Naive thymus-derived CD4-positive, alpha-beta T cell (primary cell): ENCODE data around the gene CPAMD8. TPM values are rescaled to one million over a fixed set of nuclear protein-coding genes. Genes with fewer than 3 reads are reported as not detected.
A peak's percentile ranks its signal among the peaks of the same experiment; 100 is the strongest.
"Not testable (repeated sequence)": the region's sequence is repeated elsewhere in the genome, so short reads cannot be mapped to it uniquely, and the experiment has no call there.

Experiments used
- ATAC-seq: fragments of 150-1000 bp; cut with Tn5 transposase; 2 replicates; pipeline ENCODE4 v1.10.0; 2021; ENCODE audit warnings: mild to moderate bottlenecking, moderate library complexity
- CTCF ChIA-PET: fragments of 350-600 bp; sonication (Branson Sonifier 250); formaldehyde crosslinking; loops from one replicate; lab custom pipeline; 2021; ENCODE audit warnings: antibody characterized with exemption; lab: Charles Lee
- POLR2A ChIA-PET: fragments of 350-600 bp; sonication (Branson Sonifier 250); formaldehyde crosslinking; loops from one replicate; lab custom pipeline; 2021; ENCODE audit warnings: antibody characterized with exemption, inconsistent platforms; lab: Charles Lee
- DNase-seq, 9 donors: peaks; one replicate each; pipeline versions ENCODE4 v3.0.0 to v3.0.0-alpha.2; 2020 to 2022; ENCODE audit warnings: mixed read lengths in 1 of 9
- H3K27ac ChIP-seq: one replicate; pipeline ENCODE4 v1.7.0; 2013; ENCODE audit warnings: mild to moderate bottlenecking, low read depth, low read length, moderate library complexity
- H3K27me3 ChIP-seq, 2 donors: one replicate each; pipeline ENCODE4 v1.7.0; 2013; ENCODE audit warnings: low read length in 2 of 2, mild to moderate bottlenecking in 2 of 2, moderate library complexity in 2 of 2; ENCODE audit not compliant: control insufficient read depth in 2 of 2, insufficient read depth in 2 of 2
- H3K36me3 ChIP-seq, 3 experiments: 1 replicate in 2 of 3; 2 replicates in 1 of 3; pipeline ENCODE4 v1.7.0; 2013; ENCODE audit warnings: low read length in 3 of 3, mild to moderate bottlenecking in 3 of 3, moderate library complexity in 1 of 3; ENCODE audit not compliant: insufficient read depth in 3 of 3, control insufficient read depth in 2 of 3
- H3K4me1 ChIP-seq, 2 donors: one replicate each; pipeline ENCODE4 v1.7.0; 2013; ENCODE audit warnings: low read length in 2 of 2, mild to moderate bottlenecking in 2 of 2, moderate library complexity in 1 of 2; ENCODE audit not compliant: control insufficient read depth in 2 of 2, insufficient read depth in 2 of 2
- H3K4me3 ChIP-seq: 2 replicates; pipeline ENCODE4 v1.7.0; 2013; ENCODE audit warnings: mild to moderate bottlenecking, low read length
- H3K9me3 ChIP-seq, 3 experiments: 1 replicate in 2 of 3; 2 replicates in 1 of 3; pipeline ENCODE4 v1.7.0; 2013; ENCODE audit warnings: low read length in 3 of 3; ENCODE audit not compliant: control insufficient read depth in 2 of 3
- H3K27ac Mint-ChIP-seq, 9 donors: one replicate each; pipeline ENCODE4 v1.8.0; 2020 to 2022; ENCODE audit warnings: mixed read lengths in 9 of 9, mild to moderate bottlenecking in 8 of 9, moderate library complexity in 5 of 9, inconsistent platforms in 2 of 9
- H3K27me3 Mint-ChIP-seq, 5 donors: one replicate each; pipeline ENCODE4 v1.8.0; 2021 to 2022; ENCODE audit warnings: mixed read lengths in 5 of 5, mild to moderate bottlenecking in 1 of 5
- H3K36me3 Mint-ChIP-seq, 5 donors: one replicate each; pipeline ENCODE4 v1.8.0; 2020 to 2022; ENCODE audit warnings: mixed read lengths in 5 of 5, mild to moderate bottlenecking in 3 of 5, inconsistent platforms in 1 of 5
- H3K4me1 Mint-ChIP-seq, 7 donors: one replicate each; pipeline ENCODE4 v1.8.0; 2020 to 2022; ENCODE audit warnings: mixed read lengths in 7 of 7, mild to moderate bottlenecking in 3 of 7, inconsistent platforms in 1 of 7
- H3K4me3 Mint-ChIP-seq, 10 donors: one replicate each; pipeline ENCODE4 v1.8.0; 2020 to 2022; ENCODE audit warnings: mild to moderate bottlenecking in 10 of 10, mixed read lengths in 10 of 10, moderate library complexity in 6 of 10, inconsistent platforms in 2 of 10
- H3K9me3 Mint-ChIP-seq, 11 donors: one replicate each; pipeline ENCODE4 v1.8.0; 2020 to 2022; ENCODE audit warnings: mixed read lengths in 11 of 11, mild to moderate bottlenecking in 4 of 11, inconsistent platforms in 1 of 11, moderate library complexity in 1 of 11
- intact Hi-C, 2 donors: fragments of 100-400 bp; cut with micrococcal nuclease; formaldehyde crosslinking; loops; one replicate each; pipeline ENCODE4 v1.15.1; 2023
- polyA plus RNA-seq, 2 donors: library from polyadenylated mRNA; unstranded; fragments of 300-500 nt; fragmentation: Illumina TruSeq; gene quantifications; one replicate each; pipeline ENCODE4 v1.2.3, GENCODE V29; 2021
- total RNA-seq, 6 experiments: library from RNA in 5 of 6; stranded (reverse) in 5 of 6; gene quantifications; 1 replicate in 5 of 6; 2 replicates in 1 of 6; pipeline ENCODE4 v1.2.3 and lab custom pipeline; 2021 to 2026

Gene CPAMD8
- total and polyA plus RNA-seq, 7 experiments from 2014 or later, result 0.18 to 6.6 (median 2.4) TPM

DNA sequence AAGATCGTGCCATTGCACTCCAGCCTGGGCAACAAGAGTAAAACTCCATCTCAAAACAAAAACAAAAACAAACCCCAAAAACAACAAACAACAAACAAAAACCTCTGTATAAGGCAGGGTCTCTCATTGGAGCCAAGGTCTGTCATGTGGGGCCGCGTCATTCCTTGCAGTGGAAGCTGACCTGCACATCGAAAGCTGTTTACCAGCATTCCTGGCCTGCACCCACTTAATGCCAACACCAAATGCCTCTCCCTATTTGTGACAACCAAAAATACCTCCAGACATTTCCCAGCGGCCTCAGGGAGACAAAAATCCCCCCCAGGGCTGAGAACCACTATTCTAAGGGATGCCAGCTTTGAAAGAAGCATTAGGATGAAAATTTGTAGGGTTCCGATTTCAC lies 1.2 kb downstream of the CPAMD8 start:
- Mint-ChIP-seq H3K4me1 (peaks cover 3 to 14% (median 8%) of the 10 kb centered on the region in 7 donors), H3K36me3 (peaks cover 0 to 24% (median 20%) of the 10 kb centered on the region in 5 donors), H3K27ac (no peak overlapping the region), H3K4me3 (peak overlapping the region in 3 of 10 donors; percentile 80 to 85 (median 83)), H3K9me3 (peaks cover 0 to 32% (median 22%) of the 10 kb centered on the region in 11 donors), H3K27me3 (peaks cover 36 to 62% (median 45%) of the 10 kb centered on the region in 5 donors)
- ChIA-PET POLR2A (interaction anchor here (0.6 kb wide), 1 partner anchor 16 kb away, joined by 3 read pairs; no protein-coding TSS in a partner anchor), CTCF (no interaction called here)
- ATAC-seq, result no peak
- intact Hi-C loops, result no loop called here
- Histone ChIP-seq H3K27me3 (peaks cover 0 to 11% of the 10 kb centered on the region in 2 donors), H3K36me3 (no peaks in the 10 kb centered on the region), H3K9me3 (peaks cover 0 to 24% (median 0%) of the 10 kb centered on the region in 3 experiments), H3K27ac (no peak overlapping the region), H3K4me3 (no peak overlapping the region), H3K4me1 (peaks cover 0 to 7% of the 10 kb centered on the region in 2 donors)
- no peak for DNase-seq

DNA sequence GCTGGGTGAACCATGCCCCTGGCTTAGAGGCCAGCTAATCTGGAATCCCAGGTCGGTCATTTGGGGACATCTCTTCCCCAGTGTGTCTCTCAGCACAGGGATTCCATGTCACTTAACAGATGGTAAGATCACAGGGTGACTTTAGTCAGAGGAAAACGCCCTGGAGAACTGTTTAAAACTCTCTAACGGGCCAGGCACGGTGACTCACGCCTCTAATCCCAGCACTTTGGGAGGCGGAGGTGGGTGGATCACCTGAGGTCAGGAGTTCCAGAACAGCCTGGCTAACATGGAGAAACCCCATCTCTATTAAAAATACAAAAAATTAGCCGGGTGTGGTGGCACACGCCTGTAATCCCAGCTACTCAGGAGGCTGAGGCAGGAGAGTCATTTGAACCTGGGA lies 1.7 kb downstream of the CPAMD8 start:
- H3K27me3 ChIP-seq, result peaks cover 0 to 11% of the 10 kb centered on the region in 2 donors
- intact Hi-C loops, ATAC-seq, DNase-seq, H3K27ac ChIP-seq, POLR2A ChIA-PET, H3K36me3 ChIP-seq, CTCF ChIA-PET, H3K27ac Mint-ChIP-seq, H3K4me1 ChIP-seq, H3K4me3 ChIP-seq: not testable (repeated sequence)
- peaks cover 36 to 62% (median 45%) of the 10 kb centered on the region in 5 donors for H3K27me3 Mint-ChIP-seq
- peaks cover 0 to 32% (median 22%) of the 10 kb centered on the region in 11 donors for H3K9me3 Mint-ChIP-seq
- H3K4me3 Mint-ChIP-seq, result peak overlapping the region in 2 of 10 donors; percentile 17 to 30
- H3K36me3 Mint-ChIP-seq, result peaks cover 0 to 24% (median 20%) of the 10 kb centered on the region in 5 donors
- peaks cover 3 to 14% (median 8%) of the 10 kb centered on the region in 7 donors for H3K4me1 Mint-ChIP-seq
- peaks cover 0 to 24% (median 0%) of the 10 kb centered on the region in 3 experiments for H3K9me3 ChIP-seq

GRCh38 chr19:17023805-17024204 lies 2.8 kb downstream of the CPAMD8 start:
- ATAC-seq (no peak), DNase-seq (no peak)
- Histone ChIP-seq H3K27me3 (peaks cover 0 to 11% of the 10 kb centered on the region in 2 donors), H3K4me3 (no peak overlapping the region), H3K36me3 (no peaks in the 10 kb centered on the region), H3K4me1 (peaks cover 0 to 7% of the 10 kb centered on the region in 2 donors), H3K27ac (no peak overlapping the region), H3K9me3 (peaks cover 0 to 24% (median 0%) of the 10 kb centered on the region in 3 experiments)
- Mint-ChIP-seq H3K27me3 (peaks cover 34 to 54% (median 39%) of the 10 kb centered on the region in 5 donors), H3K4me1 (peaks cover 3 to 14% (median 8%) of the 10 kb centered on the region in 7 donors), H3K4me3 (peak overlapping the region in 1 of 10 donors; percentile 18), H3K9me3 (peaks cover 0 to 32% (median 22%) of the 10 kb centered on the region in 11 donors), H3K27ac (no peak overlapping the region), H3K36me3 (peaks cover 0 to 24% (median 20%) of the 10 kb centered on the region in 5 donors)
- POLR2A ChIA-PET, result no interaction called here
- CTCF ChIA-PET, result no interaction called here
- intact Hi-C loops, result no loop called here

- intact Hi-C loops, result no loop called here
- H3K4me3 ChIP-seq, result no peak overlapping the region
- Mint-ChIP-seq H3K27me3 (peaks cover 26 to 43% (median 30%) of the 10 kb centered on the region in 5 donors), H3K27ac (no peak overlapping the region), H3K36me3 (peaks cover 0 to 24% (median 20%) of the 10 kb centered on the region in 5 donors), H3K4me3 (no peak overlapping the region), H3K9me3 (peaks cover 0 to 32% (median 22%) of the 10 kb centered on the region in 11 donors), H3K4me1 (peaks cover 3 to 10% (median 7%) of the 10 kb centered on the region in 7 donors)
- H3K36me3 ChIP-seq, result no peaks in the 10 kb centered on the region
- DNase-seq (no peak), ATAC-seq (no peak)
- peaks cover 0 to 8% of the 10 kb centered on the region in 2 donors for H3K27me3 ChIP-seq
- POLR2A ChIA-PET, result no interaction called here
- no peak overlapping the region for H3K27ac ChIP-seq
- H3K9me3 ChIP-seq, result peaks cover 0 to 24% (median 0%) of the 10 kb centered on the region in 3 experiments
- CTCF ChIA-PET, result no interaction called here
- H3K4me1 ChIP-seq, result peaks cover 0 to 7% of the 10 kb centered on the region in 2 donors
Measured at GRCh38 chr19:17022738-17023137, 3.9 kb downstream of the CPAMD8 start.

DNA sequence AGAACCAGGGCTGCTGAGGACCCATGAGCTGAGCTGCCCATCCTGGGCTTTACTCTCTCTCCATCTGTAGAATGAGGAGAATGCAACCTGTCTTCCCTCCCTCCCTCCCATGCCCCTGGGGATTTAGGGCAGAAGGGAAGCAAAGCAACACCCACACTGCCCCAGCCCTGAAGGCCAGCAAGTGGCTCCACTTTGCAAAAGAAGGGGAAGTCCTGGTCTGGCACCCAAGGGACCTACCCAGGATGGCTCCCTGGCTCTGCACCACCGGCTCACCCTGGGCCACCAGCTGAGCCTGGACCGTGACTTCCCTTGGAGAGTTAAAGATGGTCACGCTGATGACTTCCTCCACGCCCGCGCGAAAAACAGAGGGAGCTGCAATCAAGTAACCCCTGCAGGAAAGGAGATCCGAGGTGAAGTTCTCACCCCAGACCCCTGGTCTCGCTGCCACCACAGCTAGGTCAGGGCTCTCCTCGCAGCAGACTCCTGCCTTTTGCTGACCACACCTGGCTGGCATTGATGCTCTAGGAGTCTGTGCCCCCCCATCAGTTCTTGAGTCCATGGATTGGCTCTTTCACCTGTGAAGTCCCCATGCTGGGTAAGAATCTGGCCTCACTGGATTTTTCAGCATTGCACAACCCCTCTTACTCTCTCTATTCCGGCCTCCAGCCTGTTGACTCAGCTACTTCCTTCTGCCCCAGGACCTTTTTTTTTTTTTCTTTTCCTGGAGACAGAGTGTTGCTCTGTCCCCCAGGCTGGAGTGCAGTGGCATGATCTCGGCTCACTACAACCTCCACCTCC lies 4.6 kb downstream of the CPAMD8 start:
- Mint-ChIP-seq H3K36me3 (peaks cover 0 to 24% (median 20%) of the 10 kb centered on the region in 5 donors), H3K27me3 (peaks cover 20 to 38% (median 30%) of the 10 kb centered on the region in 5 donors), H3K27ac (no peak overlapping the region), H3K9me3 (peaks cover 0 to 32% (median 22%) of the 10 kb centered on the region in 11 donors), H3K4me3 (no peak overlapping the region), H3K4me1 (peaks cover 3 to 10% (median 7%) of the 10 kb centered on the region in 7 donors)
- ATAC-seq, result peak; percentile 76
- Histone ChIP-seq H3K36me3 (no peaks in the 10 kb centered on the region), H3K27me3 (peaks cover 0 to 4% of the 10 kb centered on the region in 2 donors), H3K27ac (no peak overlapping the region), H3K9me3 (peaks cover 0 to 24% (median 0%) of the 10 kb centered on the region in 3 experiments), H3K4me3 (no peak overlapping the region), H3K4me1 (peaks cover 0 to 7% of the 10 kb centered on the region in 2 donors)
- POLR2A ChIA-PET, result no interaction called here
- CTCF ChIA-PET, result no interaction called here
- DNase-seq, result no peak
- intact Hi-C loops, result no loop called here

- POLR2A ChIA-PET, result no interaction called here
Measured at GRCh38 chr19:17021328-17021727, 5.3 kb downstream of the CPAMD8 start.

More at GRCh38 chr19:17021328-17021727, 5.3 kb downstream of the CPAMD8 start:
- peaks cover 20 to 38% (median 30%) of the 10 kb centered on the region in 5 donors for H3K27me3 Mint-ChIP-seq
- Histone ChIP-seq H3K27ac (no peak overlapping the region), H3K9me3 (peaks cover 0 to 24% (median 0%) of the 10 kb centered on the region in 3 experiments), H3K4me1 (peaks cover 0 to 7% of the 10 kb centered on the region in 2 donors), H3K27me3 (peaks cover 0 to 4% of the 10 kb centered on the region in 2 donors), H3K4me3 (no peak overlapping the region), H3K36me3 (no peaks in the 10 kb centered on the region)
- H3K36me3 Mint-ChIP-seq, result peaks cover 0 to 24% (median 20%) of the 10 kb centered on the region in 5 donors
- DNase-seq (no peak), ATAC-seq (no peak)
- peaks cover 3 to 10% (median 7%) of the 10 kb centered on the region in 7 donors for H3K4me1 Mint-ChIP-seq
- H3K9me3 Mint-ChIP-seq, result peaks cover 0 to 32% (median 22%) of the 10 kb centered on the region in 11 donors
- intact Hi-C loops, result no loop called here
- no peak overlapping the region for H3K27ac Mint-ChIP-seq
- CTCF ChIA-PET, result interaction anchor here (1.6 kb wide), 1 partner anchor 16 kb away, joined by 3 read pairs; no protein-coding TSS in a partner anchor
- H3K4me3 Mint-ChIP-seq, result no peak overlapping the region
